ENCODE measurements around the gene MAP4K1.
"Not testable (repeated sequence)": the region's sequence is repeated elsewhere in the genome, so short reads cannot be mapped to it uniquely, and the experiment has no call there.

The MAP4K1 gene

DNA sequence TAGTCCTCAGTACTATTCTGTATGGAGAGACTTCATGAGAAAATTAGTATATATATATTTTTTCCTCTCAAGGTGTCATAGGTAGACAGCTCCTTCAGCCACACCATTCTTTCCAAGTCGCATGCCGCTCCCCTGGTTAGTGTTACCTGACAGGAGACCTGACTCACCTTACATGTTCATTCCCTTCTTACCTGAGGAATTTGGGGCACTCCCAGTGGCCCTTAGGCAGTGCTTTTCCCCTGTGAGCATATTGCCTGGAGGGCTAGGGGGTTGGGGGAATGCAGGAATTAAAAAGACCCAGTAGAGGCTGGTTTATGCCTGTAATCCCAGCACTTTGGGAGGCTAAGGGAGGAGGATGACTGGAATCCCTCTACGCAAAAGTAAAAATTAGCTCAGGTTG is 20.7 kb upstream of the MAP4K1 start:
- H3K4me3 ChIP-seq (IDR thresholded peaks at IDR 0.05; ENCODE audit: insufficient read depth, low read depth, low read length): no peak overlapping the region
- H3K4me2 ChIP-seq: no peak overlapping the region
- no peaks in the 10 kb centered on the region for H3K27me3 ChIP-seq (ENCODE audit: insufficient read depth, low read depth)
- H3K4me1 ChIP-seq (ENCODE audit: low read depth, poor library complexity, severe bottlenecking): peaks cover 15% of the 10 kb centered on the region
- no peak overlapping the region for H3K27ac ChIP-seq
- no peaks in the 10 kb centered on the region for H3K36me3 ChIP-seq (ENCODE audit: insufficient read depth)
- no peak overlapping the region for H2AFZ ChIP-seq (ENCODE audit: low read depth)
- no peak overlapping the region for H3K9ac ChIP-seq
- no peaks in the 10 kb centered on the region for H4K20me1 ChIP-seq (ENCODE audit: insufficient read depth)
- no peaks in the 10 kb centered on the region for H3K79me2 ChIP-seq (ENCODE audit: insufficient read depth, low read depth)
- TF ChIP-seq, protein P1, sequence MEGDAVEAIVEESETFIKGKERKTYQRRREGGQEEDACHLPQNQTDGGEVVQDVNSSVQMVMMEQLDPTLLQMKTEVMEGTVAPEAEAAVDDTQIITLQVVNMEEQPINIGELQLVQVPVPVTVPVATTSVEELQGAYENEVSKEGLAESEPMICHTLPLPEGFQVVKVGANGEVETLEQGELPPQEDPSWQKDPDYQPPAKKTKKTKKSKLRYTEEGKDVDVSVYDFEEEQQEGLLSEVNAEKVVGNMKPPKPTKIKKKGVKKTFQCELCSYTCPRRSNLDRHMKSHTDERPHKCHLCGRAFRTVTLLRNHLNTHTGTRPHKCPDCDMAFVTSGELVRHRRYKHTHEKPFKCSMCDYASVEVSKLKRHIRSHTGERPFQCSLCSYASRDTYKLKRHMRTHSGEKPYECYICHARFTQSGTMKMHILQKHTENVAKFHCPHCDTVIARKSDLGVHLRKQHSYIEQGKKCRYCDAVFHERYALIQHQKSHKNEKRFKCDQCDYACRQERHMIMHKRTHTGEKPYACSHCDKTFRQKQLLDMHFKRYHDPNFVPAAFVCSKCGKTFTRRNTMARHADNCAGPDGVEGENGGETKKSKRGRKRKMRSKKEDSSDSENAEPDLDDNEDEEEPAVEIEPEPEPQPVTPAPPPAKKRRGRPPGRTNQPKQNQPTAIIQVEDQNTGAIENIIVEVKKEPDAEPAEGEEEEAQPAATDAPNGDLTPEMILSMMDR (conservative IDR thresholded peaks at IDR 0.05; ENCODE audit: low read depth, low read length): no peak

DNA sequence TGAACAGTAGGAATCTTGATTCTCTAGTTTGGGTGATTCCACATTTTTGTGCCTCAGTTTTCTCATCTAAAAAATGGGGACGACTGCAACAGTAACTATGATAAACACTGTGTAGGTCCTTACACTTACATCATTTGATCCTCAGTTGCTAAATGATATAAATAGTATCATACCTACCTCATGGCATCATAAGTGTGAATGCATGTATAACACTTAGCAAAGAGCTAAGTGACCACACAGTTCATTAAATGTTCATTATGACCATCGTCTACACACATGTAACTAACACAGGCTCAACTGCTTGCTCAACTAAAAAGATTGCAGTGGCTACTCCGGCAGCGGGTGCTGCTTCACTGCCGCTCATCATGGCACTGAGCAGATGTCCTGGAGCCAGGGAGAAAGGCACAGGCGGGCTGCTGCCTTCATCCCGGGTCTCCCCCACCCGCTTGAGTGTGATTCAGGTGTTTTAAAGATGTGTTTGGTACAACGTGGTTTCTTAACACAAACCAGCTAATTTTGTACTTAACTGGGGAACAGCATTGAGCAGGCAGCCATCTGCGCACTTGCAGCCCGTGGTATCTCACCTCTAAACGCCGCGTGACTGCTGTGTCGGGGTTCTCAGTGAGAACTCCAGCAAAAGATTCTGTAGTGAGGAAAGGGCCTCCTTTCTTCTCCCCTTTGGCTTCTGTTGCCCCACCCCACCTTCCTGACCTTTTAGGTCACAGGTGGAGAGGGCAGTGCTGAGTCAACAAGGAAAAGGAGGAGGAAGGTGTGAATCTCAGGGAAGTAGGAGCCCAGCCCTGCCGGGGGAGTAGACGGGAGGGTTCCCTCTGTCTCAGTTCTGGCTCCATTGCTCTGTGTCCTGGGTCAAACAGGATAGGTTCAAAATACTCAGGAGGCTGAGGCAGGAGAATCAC is 18.0 kb upstream of the MAP4K1 start:
- H3K79me2 ChIP-seq (ENCODE audit: insufficient read depth, low read depth): no peaks in the 10 kb centered on the region
- no peak overlapping the region for H3K4me3 ChIP-seq (IDR thresholded peaks at IDR 0.05; ENCODE audit: insufficient read depth, low read depth, low read length)
- H3K36me3 ChIP-seq (ENCODE audit: insufficient read depth): no peaks in the 10 kb centered on the region
- H3K27ac ChIP-seq: no peak overlapping the region
- no peaks in the 10 kb centered on the region for H4K20me1 ChIP-seq (ENCODE audit: insufficient read depth)
- H3K27me3 ChIP-seq (ENCODE audit: insufficient read depth, low read depth): no peaks in the 10 kb centered on the region
- no peak overlapping the region for H3K4me2 ChIP-seq
- peaks cover 15% of the 10 kb centered on the region for H3K4me1 ChIP-seq (ENCODE audit: low read depth, poor library complexity, severe bottlenecking)
- H3K9ac ChIP-seq: no peak overlapping the region
- TF ChIP-seq, protein P1 (conservative IDR thresholded peaks at IDR 0.05; ENCODE audit: low read depth, low read length): no peak
- H2AFZ ChIP-seq (ENCODE audit: low read depth): no peak overlapping the region

DNA sequence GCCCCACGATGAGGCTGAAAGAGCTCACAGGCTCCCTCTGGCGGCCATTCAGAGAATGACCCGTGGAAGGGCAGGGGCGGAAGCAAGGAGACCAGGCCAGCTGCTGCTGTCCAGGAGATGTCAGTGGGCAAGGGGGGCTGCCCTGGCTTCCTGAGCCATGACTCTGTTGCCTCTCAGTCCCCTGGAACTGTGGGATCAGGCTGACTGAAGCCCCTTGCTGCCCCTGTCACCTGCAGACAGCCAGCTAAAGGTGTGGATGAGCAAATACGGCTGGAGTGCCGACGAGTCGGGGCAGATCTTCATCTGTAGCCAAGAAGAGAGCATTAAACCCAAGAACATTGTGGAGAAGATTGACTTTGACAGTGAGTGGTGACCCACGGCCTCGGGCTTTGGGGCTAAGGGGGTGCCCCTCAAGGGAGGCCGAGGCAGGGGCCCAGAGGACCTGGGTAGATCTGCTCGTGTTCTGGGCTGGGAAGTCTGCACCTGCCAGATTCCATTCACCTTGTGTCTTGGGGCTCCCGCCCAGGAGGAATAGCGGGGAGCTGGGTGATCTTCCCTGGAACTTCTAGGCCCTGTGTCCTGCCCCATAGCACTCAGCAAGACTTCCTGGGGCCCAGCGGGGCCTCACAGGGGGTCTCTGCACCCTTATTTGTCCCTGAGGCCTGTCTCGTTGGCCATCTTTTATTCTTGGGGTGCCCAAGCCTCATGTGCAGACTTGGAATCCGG is 17.2 kb upstream of the MAP4K1 start:
- Histone ChIP-seq H3K9ac (no peak overlapping the region), H2AFZ (ENCODE audit: low read depth) (no peak overlapping the region), H3K79me2 (ENCODE audit: insufficient read depth, low read depth) (no peaks in the 10 kb centered on the region), H3K27me3 (ENCODE audit: insufficient read depth, low read depth) (no peaks in the 10 kb centered on the region), H3K36me3 (ENCODE audit: insufficient read depth) (no peaks in the 10 kb centered on the region), H3K27ac (no peak overlapping the region), H3K4me2 (no peak overlapping the region), H3K4me3 (IDR thresholded peaks at IDR 0.05; ENCODE audit: insufficient read depth, low read depth, low read length) (no peak overlapping the region), H4K20me1 (ENCODE audit: insufficient read depth) (no peaks in the 10 kb centered on the region), H3K4me1 (ENCODE audit: low read depth, poor library complexity, severe bottlenecking) (peaks cover 15% of the 10 kb centered on the region)
- TF ChIP-seq, protein P1 (conservative IDR thresholded peaks at IDR 0.05; ENCODE audit: low read depth, low read length): peak; percentile 92

DNA sequence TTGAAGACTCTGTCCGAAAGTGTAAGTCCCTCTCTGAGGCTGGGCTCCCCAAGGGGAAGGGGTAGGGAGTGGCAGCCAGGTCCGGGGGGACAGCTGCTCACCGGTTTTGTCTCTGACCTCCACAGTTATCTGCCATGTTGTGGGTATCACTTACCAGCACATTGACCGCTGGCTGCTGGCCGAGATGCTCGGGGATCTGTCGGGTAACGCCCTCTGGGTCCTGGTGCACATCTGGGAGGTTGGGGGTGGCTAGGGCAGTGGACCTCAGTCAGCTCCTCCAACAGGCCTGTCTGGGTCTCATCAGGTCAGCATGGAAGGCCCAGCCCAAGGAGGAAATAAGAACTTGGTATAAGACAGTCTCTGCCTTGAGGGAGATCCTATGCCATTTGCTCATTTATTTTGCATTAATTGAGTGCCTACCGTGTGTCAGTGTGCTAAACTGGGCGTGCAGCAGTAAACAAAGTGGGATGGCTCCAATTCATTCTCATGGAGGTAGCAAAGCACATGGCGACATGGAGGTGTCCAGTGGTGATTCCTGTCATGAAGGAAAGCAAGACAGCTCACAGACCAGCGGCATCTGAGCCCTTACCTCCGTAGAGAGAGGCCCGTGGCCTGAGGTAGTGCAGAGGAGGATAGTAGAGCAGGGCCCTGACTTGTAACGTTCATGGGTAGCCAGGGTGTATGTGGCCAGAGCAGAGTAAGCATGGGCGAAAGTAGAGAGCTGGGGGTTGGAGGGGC is 14.9 kb upstream of the MAP4K1 start:
- no peaks in the 10 kb centered on the region for H3K27me3 ChIP-seq (ENCODE audit: insufficient read depth, low read depth)
- no peak overlapping the region for H3K4me3 ChIP-seq (IDR thresholded peaks at IDR 0.05; ENCODE audit: insufficient read depth, low read depth, low read length)
- no peak overlapping the region for H3K27ac ChIP-seq
- TF ChIP-seq, protein P1 (conservative IDR thresholded peaks at IDR 0.05; ENCODE audit: low read depth, low read length): no peak
- no peaks in the 10 kb centered on the region for H3K36me3 ChIP-seq (ENCODE audit: insufficient read depth)
- H4K20me1 ChIP-seq (ENCODE audit: insufficient read depth): no peaks in the 10 kb centered on the region
- no peak overlapping the region for H2AFZ ChIP-seq (ENCODE audit: low read depth)
- H3K79me2 ChIP-seq (ENCODE audit: insufficient read depth, low read depth): no peaks in the 10 kb centered on the region
- no peak overlapping the region for H3K9ac ChIP-seq
- H3K4me1 ChIP-seq (ENCODE audit: low read depth, poor library complexity, severe bottlenecking): peaks cover 15% of the 10 kb centered on the region
- no peak overlapping the region for H3K4me2 ChIP-seq

DNA sequence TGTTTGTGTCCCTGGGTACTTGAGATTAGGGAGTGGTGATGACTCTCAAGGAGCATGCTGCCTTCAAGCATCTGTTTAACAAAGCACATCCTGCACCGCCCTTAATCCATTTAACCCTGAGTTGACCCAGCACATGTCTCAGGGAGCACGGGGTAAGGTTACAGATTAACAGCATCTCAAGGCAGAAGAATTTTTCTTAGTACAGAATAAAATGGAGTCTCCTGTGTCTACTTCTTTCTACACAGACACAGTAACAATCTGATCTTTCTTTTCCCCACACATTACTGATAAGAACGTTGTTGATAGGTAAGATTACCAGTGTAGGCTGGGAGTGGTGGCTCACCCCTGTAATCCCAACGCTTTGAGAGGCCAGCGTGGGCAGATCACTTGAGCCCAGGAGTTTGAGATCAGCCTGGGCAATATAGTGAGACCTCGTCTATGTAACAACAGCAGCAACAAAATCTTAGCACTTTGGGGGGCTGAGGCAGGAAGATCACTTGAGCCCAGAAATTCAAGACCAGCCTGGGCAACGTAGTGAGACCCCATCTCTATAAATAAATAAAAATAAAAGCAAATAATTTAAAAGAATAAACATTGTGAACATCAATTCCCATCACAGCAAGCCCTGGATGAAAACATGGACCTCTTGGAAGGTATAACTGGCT is 14.2 kb upstream of the MAP4K1 start:
- H3K4me2 ChIP-seq; H3K36me3 ChIP-seq (ENCODE audit: insufficient read depth); H3K27ac ChIP-seq: not testable (repeated sequence)

DNA sequence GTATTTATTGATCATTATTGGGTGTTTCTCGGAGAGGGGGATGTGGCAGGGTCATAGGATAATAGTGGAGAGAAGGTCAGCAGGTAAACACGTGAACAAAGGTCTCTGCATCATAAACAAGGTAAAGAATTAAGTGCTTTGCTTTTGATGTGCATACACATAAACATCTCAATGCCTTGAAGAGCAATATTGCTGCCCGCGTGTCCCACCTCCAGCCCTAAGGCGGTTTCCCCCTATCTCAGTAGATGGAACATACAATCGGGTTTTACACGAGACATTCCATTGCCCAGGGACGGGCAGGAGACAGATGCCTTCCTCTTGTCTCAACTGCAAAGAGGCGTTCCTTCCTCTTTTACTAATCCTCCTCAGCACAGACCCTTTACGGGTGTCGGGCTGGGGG is 13.5 kb upstream of the MAP4K1 start:
- not testable (repeated sequence) for H3K27ac ChIP-seq; H3K4me3 ChIP-seq (IDR thresholded peaks at IDR 0.05; ENCODE audit: insufficient read depth, low read depth, low read length); H3K36me3 ChIP-seq (ENCODE audit: insufficient read depth); H3K4me2 ChIP-seq; H3K79me2 ChIP-seq (ENCODE audit: insufficient read depth, low read depth); H3K27me3 ChIP-seq (ENCODE audit: insufficient read depth, low read depth); H3K9ac ChIP-seq; H4K20me1 ChIP-seq (ENCODE audit: insufficient read depth); H2AFZ ChIP-seq (ENCODE audit: low read depth); H3K4me1 ChIP-seq (ENCODE audit: low read depth, poor library complexity, severe bottlenecking)

More for the DNA sequence above, 14.2 kb upstream of the MAP4K1 start:
- H3K4me1 ChIP-seq (ENCODE audit: low read depth, poor library complexity, severe bottlenecking): peaks cover 14% of the 10 kb centered on the region
- not testable (repeated sequence) for H4K20me1 ChIP-seq (ENCODE audit: insufficient read depth); H3K79me2 ChIP-seq (ENCODE audit: insufficient read depth, low read depth); H3K27me3 ChIP-seq (ENCODE audit: insufficient read depth, low read depth); H3K4me3 ChIP-seq (IDR thresholded peaks at IDR 0.05; ENCODE audit: insufficient read depth, low read depth, low read length); H3K9ac ChIP-seq; H2AFZ ChIP-seq (ENCODE audit: low read depth)
